ENCODE data around the gene SCN4A. TPM values are rescaled to one million over a fixed set of nuclear protein-coding genes. Genes with fewer than 3 reads are reported as not detected.

Gene SCN4A
- total RNA-seq, 4 donors from 2014 or later, result 0.80 to 1.5 (median 0.81) TPM

- no peak overlapping the region for H3K4me3 ChIP-seq (ENCODE audit: low read depth, poor library complexity, severe bottlenecking)
- TF ChIP-seq POLR2A (IDR thresholded peaks at IDR 0.05), result no peak
- TF ChIP-seq, protein P1, sequence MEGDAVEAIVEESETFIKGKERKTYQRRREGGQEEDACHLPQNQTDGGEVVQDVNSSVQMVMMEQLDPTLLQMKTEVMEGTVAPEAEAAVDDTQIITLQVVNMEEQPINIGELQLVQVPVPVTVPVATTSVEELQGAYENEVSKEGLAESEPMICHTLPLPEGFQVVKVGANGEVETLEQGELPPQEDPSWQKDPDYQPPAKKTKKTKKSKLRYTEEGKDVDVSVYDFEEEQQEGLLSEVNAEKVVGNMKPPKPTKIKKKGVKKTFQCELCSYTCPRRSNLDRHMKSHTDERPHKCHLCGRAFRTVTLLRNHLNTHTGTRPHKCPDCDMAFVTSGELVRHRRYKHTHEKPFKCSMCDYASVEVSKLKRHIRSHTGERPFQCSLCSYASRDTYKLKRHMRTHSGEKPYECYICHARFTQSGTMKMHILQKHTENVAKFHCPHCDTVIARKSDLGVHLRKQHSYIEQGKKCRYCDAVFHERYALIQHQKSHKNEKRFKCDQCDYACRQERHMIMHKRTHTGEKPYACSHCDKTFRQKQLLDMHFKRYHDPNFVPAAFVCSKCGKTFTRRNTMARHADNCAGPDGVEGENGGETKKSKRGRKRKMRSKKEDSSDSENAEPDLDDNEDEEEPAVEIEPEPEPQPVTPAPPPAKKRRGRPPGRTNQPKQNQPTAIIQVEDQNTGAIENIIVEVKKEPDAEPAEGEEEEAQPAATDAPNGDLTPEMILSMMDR (IDR thresholded peaks at IDR 0.05), result no peak
- intact Hi-C loops (cut with DNase I; ENCODE audit: low total_unique reads), result no loop called here
- 46 to 51% methylated on average over 9 of the region's 12 CpGs for WGBS, 2 donors
- no peak for DNase-seq (ENCODE audit: low spot score in 2 of 2)
Observed at GRCh38 chr17:63973930-63974593, 1.3 kb upstream of the SCN4A start.

DNA sequence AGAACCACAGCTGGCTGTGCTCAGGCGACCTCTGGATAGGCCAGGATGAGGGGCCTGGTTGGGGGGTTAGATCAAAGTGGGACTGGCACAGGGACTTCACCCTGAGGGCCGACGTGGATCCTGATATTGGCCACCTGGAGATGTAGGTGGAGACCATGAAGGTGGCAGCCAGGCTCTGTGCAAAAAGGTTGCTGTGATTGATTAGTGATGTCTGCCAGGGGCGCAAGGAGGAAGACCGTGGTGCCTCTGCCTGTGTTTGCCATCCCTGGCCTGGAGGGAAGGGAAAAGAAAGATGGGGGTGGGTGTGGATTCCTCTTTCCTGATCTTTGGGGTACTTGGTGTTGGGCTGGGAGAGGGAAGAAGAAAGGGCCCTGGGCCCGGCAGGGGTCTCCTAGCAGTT is 529 bp upstream of the SCN4A start:
- intact Hi-C loops (cut with DNase I; ENCODE audit: low total_unique reads), result no loop called here
- WGBS, 2 donors, result 89 to 95% methylated on average over 6 of the region's 6 CpGs
- no peak overlapping the region for H3K4me3 ChIP-seq (ENCODE audit: low read depth, poor library complexity, severe bottlenecking)
- no peak for DNase-seq (ENCODE audit: low spot score in 2 of 2)
- TF ChIP-seq, protein P1 (IDR thresholded peaks at IDR 0.05), result no peak
- no peak for TF ChIP-seq POLR2A (IDR thresholded peaks at IDR 0.05)

- intact Hi-C loops (cut with DNase I; ENCODE audit: low total_unique reads), result no loop called here
- no peak overlapping the region for H3K4me3 ChIP-seq (ENCODE audit: low read depth, poor library complexity, severe bottlenecking)
- TF ChIP-seq POLR2A (IDR thresholded peaks at IDR 0.05), result no peak
- TF ChIP-seq, protein P1 (IDR thresholded peaks at IDR 0.05), result no peak
- no peak for DNase-seq (ENCODE audit: low spot score in 2 of 2)
- 61 to 64% methylated on average over 10 of the region's 10 CpGs for WGBS, 2 donors
Observed at GRCh38 chr17:63969278-63969677, 3.4 kb downstream of the SCN4A start.

GRCh38 chr17:63967953-63968352 is 4.8 kb downstream of the SCN4A start:
- WGBS, 2 donors, result 92 to 94% methylated on average over 19 of the region's 19 CpGs
- no peak overlapping the region for H3K4me3 ChIP-seq (ENCODE audit: low read depth, poor library complexity, severe bottlenecking)
- intact Hi-C loops (cut with DNase I; ENCODE audit: low total_unique reads), result no loop called here
- DNase-seq (ENCODE audit: low spot score in 2 of 2), result no peak
- TF ChIP-seq, protein P1 (IDR thresholded peaks at IDR 0.05), result no peak
- no peak for TF ChIP-seq POLR2A (IDR thresholded peaks at IDR 0.05)

GRCh38 chr17:63966646-63967264 is 6.0 kb downstream of the SCN4A start:
- 81 to 84% methylated on average over 11 of the region's 11 CpGs for WGBS, 2 donors
- TF ChIP-seq POLR2A (IDR thresholded peaks at IDR 0.05), result no peak
- TF ChIP-seq, protein P1 (IDR thresholded peaks at IDR 0.05), result no peak
- H3K4me3 ChIP-seq (ENCODE audit: low read depth, poor library complexity, severe bottlenecking), result no peak overlapping the region
- intact Hi-C loops (cut with DNase I; ENCODE audit: low total_unique reads), result no loop called here
- DNase-seq (ENCODE audit: low spot score in 2 of 2), result no peak
